HG02852 (cell line): ENCODE results near the gene ECPAS.
"Not testable (repeated sequence)": the region's sequence is repeated elsewhere in the genome, so short reads cannot be mapped to it uniquely, and the experiment has no call there.

ENCODE experiments used
- ATAC-seq: cut with Tn5 transposase; IDR thresholded peaks from one replicate; pipeline ENCODE4 v1.9.1; 2021; ENCODE audit warnings: mild to moderate bottlenecking, moderate library complexity; ENCODE audit not compliant: unreplicated experiment

ECPAS gene

DNA sequence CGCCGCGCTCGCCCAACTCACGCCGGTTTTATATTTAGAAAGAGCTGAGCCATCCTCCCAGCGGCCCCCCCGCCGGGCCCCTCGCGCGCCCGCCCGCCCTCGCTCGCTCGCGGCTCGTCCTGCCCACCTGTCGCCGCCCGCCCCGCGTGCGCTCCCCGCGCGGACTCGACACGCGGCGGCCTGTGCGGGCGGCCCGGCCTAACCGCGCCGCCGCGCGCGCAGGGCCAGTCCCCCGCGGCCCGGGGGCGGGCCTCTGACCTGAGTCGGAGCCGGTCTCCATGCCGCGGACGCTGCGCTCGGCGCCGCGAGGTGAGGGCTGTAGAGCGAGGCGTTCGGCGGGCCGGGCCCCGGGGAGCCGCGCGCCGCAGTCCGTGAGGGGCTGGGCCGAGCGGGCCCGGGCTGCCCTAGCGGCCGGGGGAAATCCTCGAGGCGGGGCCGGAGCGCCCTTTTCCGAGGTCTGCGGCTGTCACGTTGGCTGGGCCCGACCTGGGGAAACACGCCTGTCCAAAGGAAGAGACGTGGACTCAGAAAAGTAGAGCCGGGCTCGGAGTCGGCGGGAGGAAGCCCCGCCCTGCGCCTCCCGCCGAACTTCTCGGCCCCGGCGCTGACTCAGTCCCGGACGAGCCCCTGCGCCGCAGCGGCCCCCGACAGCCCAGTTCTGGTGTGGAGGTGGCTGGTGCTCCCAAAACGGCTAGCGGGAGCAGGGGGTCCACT is at the start of gene ECPAS:
ECPAS (minus strand) TSS at position 526 of the 714 bp plus-strand sequence. CDS start 11,465 bp downstream, outside the sequence.
- peak; percentile 58 for ATAC-seq

GRCh38 chr9:111533099-111533790 is 49.1 kb upstream of the ECPAS start:
- ATAC-seq: no peak

DNA sequence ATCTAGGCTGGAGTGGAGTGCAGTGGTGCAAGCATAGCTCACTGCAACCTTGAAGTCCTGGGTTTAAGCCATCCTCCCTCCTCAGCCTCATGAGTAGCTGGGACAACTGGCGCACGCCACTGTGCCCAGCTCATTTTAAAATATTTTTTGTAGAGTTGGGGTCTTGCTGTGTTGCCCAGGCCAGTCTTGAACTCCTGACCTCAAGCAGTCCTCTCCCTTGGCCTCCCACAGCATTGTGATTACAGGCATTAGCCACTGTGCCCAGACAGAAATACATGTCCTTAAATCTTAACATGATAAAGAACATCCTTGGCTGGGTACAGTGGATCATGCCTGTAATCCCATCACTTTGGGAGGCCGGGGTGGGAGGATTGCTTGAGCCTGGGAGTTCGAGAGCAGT is 47.5 kb upstream of the ECPAS start:
- ATAC-seq: no peak

GRCh38 chr9:111529787-111530186 is 45.6 kb upstream of the ECPAS start:
- no peak for ATAC-seq

DNA sequence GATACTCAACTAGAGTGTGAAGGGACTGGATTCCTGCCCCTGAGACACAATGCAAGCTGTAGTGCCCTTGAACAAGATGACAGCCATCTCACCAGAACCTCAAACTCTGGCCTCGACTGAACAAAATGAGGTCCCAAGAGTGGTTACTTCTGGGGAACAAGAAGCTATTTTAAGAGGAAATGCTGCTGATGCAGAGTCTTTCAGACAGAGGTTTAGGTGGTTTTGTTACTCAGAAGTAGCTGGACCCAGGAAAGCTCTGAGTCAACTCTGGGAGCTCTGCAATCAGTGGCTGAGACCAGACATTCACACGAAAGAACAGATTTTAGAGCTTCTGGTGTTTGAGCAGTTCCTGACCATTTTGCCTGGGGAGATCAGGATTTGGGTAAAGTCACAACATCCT is 43.2 kb upstream of the ECPAS start:
- ATAC-seq: no peak

DNA sequence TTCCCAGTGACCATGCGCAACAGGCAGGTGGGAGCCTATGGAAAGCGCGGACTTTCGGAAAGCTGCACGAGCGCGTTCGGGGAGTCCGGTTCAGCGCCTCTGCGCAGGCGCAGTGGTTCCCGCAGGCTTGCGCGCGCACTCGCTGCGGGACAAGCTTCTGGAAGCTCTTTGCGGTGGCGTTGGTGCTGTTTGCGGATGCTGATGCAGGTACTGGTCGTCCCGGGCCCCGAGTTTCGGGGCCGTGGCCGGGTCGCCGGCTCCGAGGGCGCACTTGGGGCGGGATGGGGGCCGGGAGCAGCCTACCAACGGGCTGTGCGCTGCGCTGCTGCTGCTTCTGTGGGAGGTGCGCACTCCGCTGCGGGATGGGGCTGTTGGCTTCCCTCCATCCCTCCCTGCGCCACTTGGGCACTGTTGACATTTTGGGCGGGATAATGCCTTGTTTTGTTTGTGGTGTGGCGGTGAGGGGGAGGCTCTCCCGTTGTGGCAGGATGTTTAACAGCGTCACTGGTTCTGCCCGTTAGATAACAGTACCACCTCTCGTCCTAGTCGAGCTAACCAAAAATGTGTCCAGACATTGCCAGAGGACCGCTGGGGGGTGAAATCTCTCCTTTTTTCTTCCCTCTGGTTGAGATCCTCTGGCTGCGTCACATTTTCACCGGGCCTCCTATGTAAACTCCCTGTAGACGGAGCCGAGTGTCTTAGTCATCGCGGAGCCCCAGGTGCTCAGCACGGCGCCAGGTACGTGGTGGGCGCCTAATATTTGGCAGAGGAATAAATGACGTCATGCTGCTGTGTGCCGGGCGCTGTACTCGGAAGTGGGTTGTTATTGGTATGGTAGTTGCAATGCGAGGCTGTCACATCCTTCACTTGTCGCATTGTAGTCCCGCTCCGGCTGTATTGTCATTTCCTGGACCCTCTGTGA is 41.1 kb upstream of the ECPAS start, which contains the start of gene ZNF483:
ZNF483 (plus strand) TSS at position 124 of the 922 bp plus-strand sequence. CDS start 2,217 bp downstream, outside the sequence.
- ATAC-seq: peak; percentile 56

GRCh38 chr9:111524731-111525055 is 40.5 kb upstream of the ECPAS start:
- ATAC-seq: no peak

- ATAC-seq: no peak
These were observed 31.9 kb upstream of the ECPAS start for GRCh38 chr9:111516061-111516465.

DNA sequence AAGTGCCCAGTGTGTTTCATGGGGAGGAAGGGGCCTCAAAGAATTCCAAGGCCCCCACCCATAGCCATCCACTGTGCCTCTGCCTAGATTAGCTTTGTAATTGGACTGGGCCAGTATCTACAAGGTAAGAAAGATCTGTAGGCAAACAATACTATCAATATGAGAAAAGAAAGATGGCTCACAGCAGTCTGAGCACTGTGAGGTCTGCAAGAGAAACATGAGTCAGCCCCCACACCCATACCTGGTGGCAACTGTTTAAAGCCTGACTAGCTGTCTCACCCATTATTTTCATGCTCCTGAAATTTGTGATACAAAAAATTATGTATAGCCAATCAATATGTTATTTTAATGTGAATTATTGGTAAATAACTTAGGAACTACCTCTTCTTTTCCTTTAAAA is 30.8 kb upstream of the ECPAS start:
- no peak for ATAC-seq

DNA sequence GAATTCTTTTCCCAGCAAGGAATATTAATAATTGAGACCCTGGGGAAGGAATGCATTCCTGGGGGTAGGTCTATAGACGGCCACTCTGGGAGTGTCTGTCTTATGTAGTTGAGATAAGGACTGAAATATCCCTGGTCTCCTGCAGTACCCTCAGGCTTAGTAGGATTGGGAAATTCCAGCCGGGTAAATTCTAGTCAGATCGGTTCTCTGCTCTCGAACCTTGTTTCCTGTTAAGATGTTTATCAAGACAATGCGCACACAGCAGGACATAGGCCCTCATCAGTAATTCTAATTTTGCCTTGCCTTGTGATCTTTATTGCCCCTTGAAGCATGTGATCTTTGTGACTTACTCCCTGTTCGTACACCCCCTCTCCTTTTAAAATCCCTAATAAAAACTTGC is 27.4 kb upstream of the ECPAS start:
- ATAC-seq: not testable (repeated sequence)

DNA sequence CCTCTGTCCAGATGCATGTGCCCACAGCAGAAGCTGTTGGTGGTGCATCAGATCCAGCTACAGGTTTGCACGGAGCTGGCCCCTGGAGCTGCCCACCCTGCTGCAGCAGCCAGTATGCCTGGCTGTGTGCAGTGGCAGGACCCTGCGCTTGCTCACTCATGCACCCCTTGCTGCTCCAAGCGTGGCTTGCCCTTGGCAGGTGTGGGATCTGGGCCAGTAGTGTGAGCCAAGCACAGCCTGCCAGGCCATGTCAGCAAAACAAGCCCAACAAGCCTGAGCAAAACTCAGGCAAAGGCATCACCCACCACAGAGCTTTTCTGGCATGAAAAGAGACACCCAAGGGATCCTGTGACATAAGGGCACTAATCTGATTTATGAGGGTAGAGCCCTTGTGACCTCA is 18.3 kb upstream of the ECPAS start:
- ATAC-seq: no peak

DNA sequence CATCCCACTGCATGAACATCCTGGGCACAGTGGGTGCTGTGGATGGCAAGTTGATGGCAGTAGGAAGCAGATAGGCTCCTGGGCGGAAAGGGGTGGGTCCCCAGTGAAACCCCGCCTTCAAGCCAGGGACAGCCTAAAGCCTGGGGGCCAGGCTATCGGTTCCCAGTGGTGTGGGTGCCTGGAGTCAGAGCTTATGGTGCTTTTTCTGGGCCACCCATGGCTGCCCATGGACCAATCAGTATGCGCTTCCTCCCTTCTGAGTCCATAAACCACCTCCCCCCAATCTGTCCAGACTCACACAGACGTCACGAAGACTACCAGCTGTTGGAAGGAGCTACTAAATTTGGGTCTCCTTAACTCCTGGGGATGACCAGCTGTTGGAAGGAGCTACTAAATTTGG is 17.5 kb upstream of the ECPAS start:
- ATAC-seq: no peak

DNA sequence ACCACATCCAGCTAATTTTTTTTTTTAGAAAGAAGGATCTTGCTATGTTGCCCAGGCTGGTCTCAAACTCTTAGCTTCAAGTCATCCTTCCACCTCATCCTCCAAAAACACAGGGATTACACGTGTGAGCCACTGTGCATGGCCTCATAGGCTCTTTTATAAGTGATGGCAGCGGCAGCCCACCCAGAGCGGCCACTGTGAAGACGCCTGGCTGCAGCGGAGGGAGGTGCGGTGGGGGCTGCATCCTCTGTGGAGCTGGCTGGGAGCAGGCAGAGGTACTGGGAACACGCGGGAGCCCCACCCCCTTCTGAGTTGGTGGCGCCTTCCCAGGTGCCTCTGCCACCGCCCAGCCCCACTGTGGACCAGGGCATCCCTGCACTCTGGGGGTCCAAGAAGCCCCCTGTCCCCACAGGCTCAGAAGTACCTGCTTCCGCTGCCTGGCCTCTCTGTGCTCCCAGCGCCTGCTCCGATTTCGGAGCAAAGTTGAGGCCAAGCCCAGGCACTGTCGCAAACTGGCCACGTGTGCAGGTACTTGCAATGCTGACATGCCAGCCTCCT is 16.9 kb upstream of the ECPAS start:
- no peak for ATAC-seq

GRCh38 chr9:111497196-111497595 is 13.0 kb upstream of the ECPAS start:
- not testable (repeated sequence) for ATAC-seq

GRCh38 chr9:111484572-111484894 is 350 bp upstream of the ECPAS start:
- no peak for ATAC-seq

GRCh38 chr9:111483439-111483857 is 735 bp downstream of the ECPAS start:
- ATAC-seq: peak; percentile 36

DNA sequence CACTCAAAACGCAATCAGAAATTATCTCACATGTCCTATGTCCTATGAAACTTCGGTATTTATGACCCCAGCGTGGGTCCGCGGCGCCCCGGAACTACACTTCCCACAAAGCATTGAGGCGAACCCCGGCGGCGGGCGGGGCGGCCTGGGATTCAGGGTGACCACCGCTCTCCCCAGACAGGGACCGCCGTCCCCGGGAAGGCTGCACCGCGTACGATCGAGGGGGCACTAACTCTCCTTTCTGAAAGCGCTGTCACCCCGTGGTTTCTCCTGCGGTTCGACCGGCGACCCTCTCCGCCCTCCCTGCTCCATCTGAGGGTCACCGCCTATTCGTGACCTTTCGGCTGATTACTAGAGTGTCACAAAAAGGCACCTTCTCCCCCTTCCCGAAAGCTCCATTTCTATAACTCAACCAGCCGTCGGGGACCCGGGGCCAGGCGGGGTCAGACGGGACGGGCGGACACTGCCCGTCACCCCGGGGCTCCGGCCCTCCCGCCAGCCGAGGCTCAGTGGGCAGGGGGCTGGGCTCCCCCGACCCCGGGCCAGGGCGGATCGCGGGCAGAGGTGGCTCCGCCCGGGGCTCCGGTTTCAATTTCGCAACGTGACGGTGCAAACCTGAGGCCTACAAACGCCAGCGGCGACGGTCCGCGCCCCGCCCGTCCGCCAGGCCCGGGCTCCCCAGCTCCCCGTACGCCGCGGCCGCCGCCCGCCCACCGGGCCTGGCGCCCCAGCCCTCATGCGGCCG is 1.3 kb downstream of the ECPAS start:
- peak; percentile 53 for ATAC-seq

- ATAC-seq: no peak
These were observed 2.1 kb downstream of the ECPAS start for GRCh38 chr9:111481885-111482636.

DNA sequence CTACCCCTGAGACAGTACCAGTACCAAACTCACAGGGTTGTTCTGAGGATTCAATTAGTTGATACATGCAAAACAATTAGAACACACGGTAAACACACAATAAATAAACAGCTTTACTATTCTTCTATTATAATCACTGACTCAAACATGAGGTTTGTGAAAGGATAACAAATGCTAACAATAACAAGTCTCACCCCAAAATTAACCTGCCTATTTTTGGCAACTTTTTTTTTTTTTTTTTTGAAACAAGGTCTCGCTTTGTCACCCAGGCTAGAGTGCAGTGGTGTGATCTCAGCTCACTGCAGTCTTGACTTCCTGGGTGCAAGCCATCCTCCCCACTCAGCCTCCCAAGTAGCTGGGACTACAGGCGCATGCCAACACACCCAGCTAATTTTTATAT is 6.5 kb downstream of the ECPAS start:
- ATAC-seq: no peak

DNA sequence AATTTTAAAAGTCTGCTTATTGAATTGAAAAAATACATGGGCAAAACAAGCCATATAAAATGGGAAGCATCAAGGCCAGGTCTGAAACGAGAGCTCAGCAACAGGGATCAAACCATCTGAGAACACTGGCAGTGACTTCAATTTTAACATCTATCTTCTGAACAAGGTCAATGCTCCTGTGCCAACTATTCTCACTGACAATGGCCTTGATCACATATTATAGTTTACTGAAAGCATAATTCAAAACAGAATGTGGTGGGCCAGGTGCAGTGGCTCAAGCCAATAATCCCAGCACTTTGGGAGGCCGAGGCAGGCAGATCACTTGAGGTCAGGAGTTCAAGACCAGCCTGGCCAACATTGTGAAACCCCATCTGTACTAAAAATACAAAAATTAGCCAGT is 9.0 kb downstream of the ECPAS start:
- ATAC-seq: no peak
